Osteocyte (in vitro differentiated cells): ENCODE data around the gene RABL6. TPM values are rescaled to one million over a fixed set of nuclear protein-coding genes. Genes with fewer than 3 reads are reported as not detected.
"Not testable (repeated sequence)": the region's sequence is repeated elsewhere in the genome, so short reads cannot be mapped to it uniquely, and the experiment has no call there.

Source experiments
- DNase-seq: peaks from one replicate; pipeline ENCODE4 v3.0.0; 2021; ENCODE audit warnings: mixed read lengths; ENCODE audit not compliant: unreplicated experiment; ENCODE audit errors: extremely low spot score
- H3K27ac Mint-ChIP-seq: one replicate; pipeline ENCODE4 v1.8.0; 2021; ENCODE audit warnings: mild to moderate bottlenecking, mixed read lengths; ENCODE audit not compliant: unreplicated experiment
- H3K27me3 Mint-ChIP-seq: one replicate; pipeline ENCODE4 v1.8.0; 2021; ENCODE audit warnings: mixed read lengths; ENCODE audit not compliant: unreplicated experiment
- H3K36me3 Mint-ChIP-seq: one replicate; pipeline ENCODE4 v1.8.0; 2021; ENCODE audit warnings: mixed read lengths; ENCODE audit not compliant: unreplicated experiment
- H3K4me1 Mint-ChIP-seq: one replicate; pipeline ENCODE4 v1.8.0; 2021; ENCODE audit warnings: mixed read lengths; ENCODE audit not compliant: unreplicated experiment
- H3K4me3 Mint-ChIP-seq: one replicate; pipeline ENCODE4 v1.8.0; 2021; ENCODE audit warnings: mild to moderate bottlenecking, moderate library complexity, mixed read lengths; ENCODE audit not compliant: unreplicated experiment
- H3K9me3 Mint-ChIP-seq: one replicate; pipeline ENCODE4 v1.8.0; 2021; ENCODE audit warnings: mixed read lengths; ENCODE audit not compliant: unreplicated experiment
- CTCF ChIP-seq: fragments of 200-600 bp; sonication (generic); IDR thresholded peaks from 2 replicates; pipeline ENCODE4 v1.5.0; 2021; ENCODE audit warnings: antibody characterized with exemption, mild to moderate bottlenecking, moderate library complexity
- total RNA-seq: library from RNA; stranded (reverse); gene quantifications from 2 replicates; pipeline ENCODE4 v1.2.1, GENCODE V29; 2021

Gene RABL6
- total RNA-seq, 1 donor from 2014 or later = 84.7 TPM

- peak overlapping the region; percentile 85 for H3K27ac Mint-ChIP-seq
- no peak for DNase-seq
Observed at GRCh38 chr9:136839229-136840139, 31.7 kb downstream of the RABL6 start.

GRCh38 chr9:136840140-136840876 is 32.6 kb downstream of the RABL6 start:
- no peak overlapping the region for H3K4me3 Mint-ChIP-seq
- H3K4me1 Mint-ChIP-seq = peaks cover 37% of the 10 kb centered on the region
- no peaks in the 10 kb centered on the region for H3K9me3 Mint-ChIP-seq
- H3K36me3 Mint-ChIP-seq = peaks cover 6% of the 10 kb centered on the region
- no peaks in the 10 kb centered on the region for H3K27me3 Mint-ChIP-seq
- no peak for TF ChIP-seq CTCF
- DNase-seq = no peak
- peak overlapping the region; percentile 85 for H3K27ac Mint-ChIP-seq

More at GRCh38 chr9:136839229-136840139, 31.7 kb downstream of the RABL6 start:
- Mint-ChIP-seq H3K4me3 (no peak overlapping the region), H3K4me1 (peaks cover 37% of the 10 kb centered on the region), H3K27me3 (no peaks in the 10 kb centered on the region), H3K36me3 (peaks cover 6% of the 10 kb centered on the region), H3K9me3 (no peaks in the 10 kb centered on the region)
- TF ChIP-seq CTCF = no peak

GRCh38 chr9:136840877-136841645 is 33.3 kb downstream of the RABL6 start:
- Mint-ChIP-seq H3K9me3 (no peaks in the 10 kb centered on the region), H3K36me3 (peaks cover 6% of the 10 kb centered on the region), H3K4me1 (peaks cover 37% of the 10 kb centered on the region), H3K27me3 (no peaks in the 10 kb centered on the region), H3K27ac (peak overlapping the region; percentile 81), H3K4me3 (peak overlapping the region; percentile 50)
- TF ChIP-seq CTCF = no peak
- no peak for DNase-seq

- H3K27ac Mint-ChIP-seq = peak overlapping the region; percentile 81
- not testable (repeated sequence) for H3K27me3 Mint-ChIP-seq, DNase-seq, H3K9me3 Mint-ChIP-seq, H3K36me3 Mint-ChIP-seq
- H3K4me3 Mint-ChIP-seq = peak overlapping the region; percentile 76
- H3K4me1 Mint-ChIP-seq = peaks cover 41% of the 10 kb centered on the region
Observed at GRCh38 chr9:136841646-136842379, 34.1 kb downstream of the RABL6 start.

GRCh38 chr9:136842380-136842948 is 34.7 kb downstream of the RABL6 start, which contains the start of gene AJM1:
TSS of gene AJM1 (plus strand) at chr9:136842478. CDS start at chr9:136844415, 1,937 bp downstream.
- H3K36me3 Mint-ChIP-seq, H3K9me3 Mint-ChIP-seq, H3K27me3 Mint-ChIP-seq: not testable (repeated sequence)
- H3K27ac Mint-ChIP-seq = peak within 1 kb of the TSS; percentile 81
- DNase-seq = peak; percentile 93
- H3K4me1 Mint-ChIP-seq = peaks cover 44% of the 10 kb centered on the region
- peak within 1 kb of the TSS; percentile 76 for H3K4me3 Mint-ChIP-seq
- peak; percentile 89 for TF ChIP-seq CTCF

GRCh38 chr9:136843159-136843800 is 35.5 kb downstream of the RABL6 start:
- not testable (repeated sequence) for H3K36me3 Mint-ChIP-seq
- peak overlapping the region; percentile 40 for H3K4me3 Mint-ChIP-seq

More at GRCh38 chr9:136843159-136843800, 35.5 kb downstream of the RABL6 start:
- DNase-seq, H3K27ac Mint-ChIP-seq, H3K27me3 Mint-ChIP-seq, H3K9me3 Mint-ChIP-seq: not testable (repeated sequence)
- peaks cover 44% of the 10 kb centered on the region for H3K4me1 Mint-ChIP-seq
